OCI-LY7 (cell line): ENCODE results near the gene CDC42SE1. TPM values are rescaled to one million over a fixed set of nuclear protein-coding genes. Genes with fewer than 3 reads are reported as not detected.

ENCODE experiments used
- BruUV-seq: library from RNA; stranded (reverse); fragments of 400-500 nt; replicated peaks from 2 replicates; lab custom pipeline; 2021; lab: Mats Ljungman, UMichigan
- CTCF ChIA-PET: fragments of 300-600 bp; sonication (Branson Sonifier 250); formaldehyde crosslinking; loops from one replicate; lab custom pipeline; 2022; ENCODE audit warnings: antibody characterized with exemption; ENCODE audit not compliant: unreplicated experiment; lab: Charles Lee
- POLR2A ChIA-PET: fragments of 300-600 bp; sonication (Branson Sonifier 250); formaldehyde crosslinking; loops from one replicate; lab custom pipeline; 2022; ENCODE audit warnings: antibody characterized with exemption; lab: Charles Lee
- DNase-seq: peaks from one replicate; pipeline ENCODE4 v3.0.0-alpha.2; 2015; ENCODE audit warnings: low spot score
- H2AFZ ChIP-seq: fragments of 200-600 bp; sonication (generic), shearing (Covaris generic); 2 replicates; pipeline ENCODE4 v1.6.1; 2014; ENCODE audit warnings: mild to moderate bottlenecking, antibody characterized with exemption, low read length, moderate library complexity
- H3K27ac ChIP-seq: fragments of 200-600 bp; sonication (generic); 2 replicates; pipeline ENCODE4 v1.5.1; 2014; ENCODE audit warnings: mixed run types, low read depth, mild to moderate bottlenecking, moderate library complexity, low read length, inconsistent platforms; ENCODE audit not compliant: poor library complexity, severe bottlenecking
- H3K36me3 ChIP-seq: fragments of 200-600 bp; sonication (generic); 2 replicates; pipeline ENCODE4 v1.6.1; 2014; ENCODE audit warnings: mild to moderate bottlenecking, antibody characterized with exemption, low read length, moderate library complexity, mixed read lengths; ENCODE audit not compliant: insufficient read depth
- H3K4me1 ChIP-seq: fragments of 200-600 bp; sonication (generic); 2 replicates; pipeline ENCODE4 v1.5.1; 2014; ENCODE audit warnings: mild to moderate bottlenecking, low read length; ENCODE audit not compliant: insufficient read depth, poor library complexity, severe bottlenecking
- H3K4me2 ChIP-seq: fragments of 200-600 bp; sonication (generic); 2 replicates; pipeline ENCODE4 v1.6.1; 2014; ENCODE audit warnings: mild to moderate bottlenecking, low read length
- H3K4me3 ChIP-seq: fragments of 200-600 bp; sonication (generic); 2 replicates; pipeline ENCODE4 v1.5.1; 2014; ENCODE audit warnings: mild to moderate bottlenecking, low read depth, low read length; ENCODE audit not compliant: poor library complexity, severe bottlenecking
- H3K79me2 ChIP-seq: fragments of 200-600 bp; sonication (generic); 2 replicates; pipeline ENCODE4 v1.6.1; 2016; ENCODE audit warnings: low read depth, mild to moderate bottlenecking, low read length, moderate library complexity, mixed read lengths; ENCODE audit not compliant: insufficient read depth
- H3K9me2 ChIP-seq: fragments of 200-600 bp; sonication (generic); 2 replicates; pipeline ENCODE4 v1.6.1; 2016; ENCODE audit warnings: mild to moderate bottlenecking, low read length, mixed read lengths; ENCODE audit not compliant: insufficient read depth
- H3K9me3 ChIP-seq: fragments of 200-600 bp; sonication (generic); 2 replicates; pipeline ENCODE4 v1.6.1; 2014; ENCODE audit warnings: mild to moderate bottlenecking, mixed run types, low read length, mixed read lengths
- H4K20me1 ChIP-seq: fragments of 200-600 bp; sonication (generic); 2 replicates; pipeline ENCODE4 v1.6.1; 2014; ENCODE audit warnings: mild to moderate bottlenecking, antibody characterized with exemption, low read length, moderate library complexity, mixed read lengths; ENCODE audit not compliant: insufficient read depth
- EZH2phosphoT487 ChIP-seq: fragments of 200-600 bp; sonication (generic); IDR thresholded peaks from 2 replicates; pipeline ENCODE4 v1.6.1; 2018; ENCODE audit warnings: low read depth, borderline replicate concordance, mild to moderate bottlenecking, mixed run types, antibody characterized with exemption, low read length, moderate library complexity, mixed read lengths
- intact Hi-C: fragments of 100-400 bp; cut with micrococcal nuclease; formaldehyde crosslinking; loops from one replicate; pipeline ENCODE4 v1.10.0; 2022; ENCODE audit not compliant: unreplicated experiment
- total RNA-seq, 2 experiments: library from RNA; depleted of rRNA in 1 of 2; stranded (reverse); fragments of >200 nt in 1 of 2; shearing (Covaris generic) in 1 of 2; gene quantifications; 2 replicates each; pipeline ENCODE4 v1.2.3, GENCODE V29; 2014 to 2022
- TF ChIP-seq, protein P1 (sequence below): fragments of 200-600 bp; sonication (generic); conservative IDR thresholded peaks from 2 replicates; pipeline ENCODE4 v1.5.1; 2014; ENCODE audit warnings: mild to moderate bottlenecking, antibody characterized with exemption, low read length, moderate library complexity, mixed read lengths

The CDC42SE1 gene
- total RNA-seq, 2 experiments from 2014 or later, result 48.2 to 63.3 TPM

DNA sequence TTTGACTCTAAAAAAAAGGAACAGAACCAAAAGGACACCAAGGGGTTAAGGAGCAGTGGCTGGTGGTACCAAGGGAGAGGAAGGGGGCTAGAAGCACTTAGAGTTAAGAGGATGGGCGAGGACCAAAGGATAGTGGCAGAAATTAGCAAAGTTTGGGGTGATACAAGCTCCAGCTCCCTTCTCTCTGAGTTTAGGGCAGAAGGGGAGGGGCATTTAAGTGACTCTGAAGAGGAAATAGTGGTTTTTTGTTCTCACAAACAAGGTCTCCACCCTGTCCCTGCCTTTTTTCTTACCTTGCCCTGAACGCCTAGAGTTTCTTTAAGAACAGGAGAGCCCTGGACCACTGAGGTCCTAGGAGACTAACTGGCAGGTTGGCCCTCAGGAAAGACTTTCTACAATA, 3.3 kb downstream of the CDC42SE1 start:
- TF ChIP-seq, protein P1, sequence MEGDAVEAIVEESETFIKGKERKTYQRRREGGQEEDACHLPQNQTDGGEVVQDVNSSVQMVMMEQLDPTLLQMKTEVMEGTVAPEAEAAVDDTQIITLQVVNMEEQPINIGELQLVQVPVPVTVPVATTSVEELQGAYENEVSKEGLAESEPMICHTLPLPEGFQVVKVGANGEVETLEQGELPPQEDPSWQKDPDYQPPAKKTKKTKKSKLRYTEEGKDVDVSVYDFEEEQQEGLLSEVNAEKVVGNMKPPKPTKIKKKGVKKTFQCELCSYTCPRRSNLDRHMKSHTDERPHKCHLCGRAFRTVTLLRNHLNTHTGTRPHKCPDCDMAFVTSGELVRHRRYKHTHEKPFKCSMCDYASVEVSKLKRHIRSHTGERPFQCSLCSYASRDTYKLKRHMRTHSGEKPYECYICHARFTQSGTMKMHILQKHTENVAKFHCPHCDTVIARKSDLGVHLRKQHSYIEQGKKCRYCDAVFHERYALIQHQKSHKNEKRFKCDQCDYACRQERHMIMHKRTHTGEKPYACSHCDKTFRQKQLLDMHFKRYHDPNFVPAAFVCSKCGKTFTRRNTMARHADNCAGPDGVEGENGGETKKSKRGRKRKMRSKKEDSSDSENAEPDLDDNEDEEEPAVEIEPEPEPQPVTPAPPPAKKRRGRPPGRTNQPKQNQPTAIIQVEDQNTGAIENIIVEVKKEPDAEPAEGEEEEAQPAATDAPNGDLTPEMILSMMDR, result no peak
- no peak for TF ChIP-seq EZH2phosphoT487
- Histone ChIP-seq H2AFZ (no peak overlapping the region), H3K79me2 (peaks cover 49% of the 10 kb centered on the region), H3K36me3 (peaks cover 71% of the 10 kb centered on the region), H4K20me1 (peaks cover 14% of the 10 kb centered on the region; the same call in 1 of the 2 replicates), H3K4me2 (peak overlapping the region; percentile 85; the same call in 1 of the 2 replicates), H3K4me1 (peaks cover 28% of the 10 kb centered on the region), H3K27ac (no peak overlapping the region), H3K4me3 (no peak overlapping the region), H3K9me2 (no peaks in the 10 kb centered on the region), H3K9me3 (no peaks in the 10 kb centered on the region)
- intact Hi-C loops, result loop anchor here (5.0 kb wide), 1 partner anchor 49 kb away; the partner anchor contains the start of genes MINDY1 and PRUNE1
- no TSS peak for BruUV-seq
- DNase-seq, result no peak
- ChIA-PET CTCF (no interaction called here), POLR2A (interaction anchor here (0.6 kb wide), 1 partner anchor 10 kb away, joined by 3 read pairs; no protein-coding TSS in a partner anchor)

DNA sequence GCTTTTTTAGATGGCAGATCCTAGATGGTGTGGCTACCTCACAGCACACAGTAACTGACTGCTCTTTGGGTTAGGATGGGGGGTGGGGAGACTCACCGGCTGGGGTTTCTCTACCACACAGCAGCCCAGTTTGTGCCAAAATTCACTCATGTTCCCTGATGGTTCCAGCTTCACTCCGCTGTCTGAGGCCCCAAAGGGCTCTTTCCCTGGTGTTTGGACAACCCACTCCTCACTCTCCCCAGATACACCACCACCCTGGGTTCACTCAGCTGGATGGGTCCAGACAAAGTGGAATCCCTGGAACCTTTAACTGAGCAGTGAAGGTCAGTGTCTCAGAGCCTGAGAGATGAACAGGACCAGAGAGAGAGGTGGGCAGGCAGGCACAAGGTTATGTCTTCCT, 3.8 kb downstream of the CDC42SE1 start:
- intact Hi-C loops, result loop anchor here (5.0 kb wide), 1 partner anchor 48 kb away; the partner anchor contains the start of genes MINDY1 and PRUNE1
- no peak for DNase-seq

More for the DNA sequence above, 3.8 kb downstream of the CDC42SE1 start:
- Histone ChIP-seq H2AFZ (no peak overlapping the region), H3K4me1 (peaks cover 24% of the 10 kb centered on the region), H3K4me3 (no peak overlapping the region), H4K20me1 (peaks cover 14% of the 10 kb centered on the region; the same call in 1 of the 2 replicates), H3K36me3 (peaks cover 77% of the 10 kb centered on the region), H3K79me2 (peaks cover 44% of the 10 kb centered on the region), H3K27ac (no peak overlapping the region), H3K9me2 (no peaks in the 10 kb centered on the region), H3K4me2 (no peak overlapping the region), H3K9me3 (no peaks in the 10 kb centered on the region)
- BruUV-seq, result no TSS peak
- CTCF ChIA-PET, result no interaction called here
- POLR2A ChIA-PET, result interaction anchor here (0.6 kb wide), 1 partner anchor 10 kb away, joined by 3 read pairs; no protein-coding TSS in a partner anchor
- TF ChIP-seq, protein P1, result no peak
- no peak for TF ChIP-seq EZH2phosphoT487
